GM18526 (cell line): Measurements from ENCODE around the gene YWHAQ.

Source experiments
- POLR2A ChIP-seq: IDR thresholded peaks from 3 replicates; pipeline ENCODE4 v1.6.1; 2011; ENCODE audit not compliant: insufficient read length; ENCODE audit errors: extremely low read depth

The YWHAQ gene

GRCh38 chr2:9578467-9579235 lies 52.1 kb downstream of the YWHAQ start:
- TF ChIP-seq POLR2A: no peak

- TF ChIP-seq POLR2A: no peak
Measured at GRCh38 chr2:9574331-9574730, 56.5 kb downstream of the YWHAQ start.

- TF ChIP-seq POLR2A: no peak
Measured at GRCh38 chr2:9573840-9574239, 57.0 kb downstream of the YWHAQ start.

- no peak for TF ChIP-seq POLR2A
Measured at GRCh38 chr2:9573013-9573720, 57.6 kb downstream of the YWHAQ start.

GRCh38 chr2:9570182-9571060 lies 60.4 kb downstream of the YWHAQ start:
- no peak for TF ChIP-seq POLR2A

GRCh38 chr2:9565436-9566153 lies 65.2 kb downstream of the YWHAQ start:
- no peak for TF ChIP-seq POLR2A

GRCh38 chr2:9560628-9561027 lies 70.2 kb downstream of the YWHAQ start:
- no peak for TF ChIP-seq POLR2A

- TF ChIP-seq POLR2A: no peak
Measured at GRCh38 chr2:9558948-9559381, 71.8 kb downstream of the YWHAQ start.

- no peak for TF ChIP-seq POLR2A
Measured at GRCh38 chr2:9556121-9556743, 74.6 kb downstream of the YWHAQ start.

GRCh38 chr2:9555297-9556120 lies 75.3 kb downstream of the YWHAQ start, which contains the start of gene ADAM17:
Gene ADAM17 (minus strand): TSS chr2:9555830. CDS start chr2:9555605, 225 bp downstream.
- peak; percentile 91 for TF ChIP-seq POLR2A

- TF ChIP-seq POLR2A: no peak
Measured at GRCh38 chr2:9554921-9555296, 75.9 kb downstream of the YWHAQ start.

GRCh38 chr2:9552219-9553178 lies 78.3 kb downstream of the YWHAQ start:
- no peak for TF ChIP-seq POLR2A
